Measurements from ENCODE around the gene CAPN13. TPM values are rescaled to one million over a fixed set of nuclear protein-coding genes. Genes with fewer than 3 reads are reported as not detected.

The CAPN13 gene
- total RNA-seq, 1 experiment from 2014 or later, result 5.7 TPM

DNA sequence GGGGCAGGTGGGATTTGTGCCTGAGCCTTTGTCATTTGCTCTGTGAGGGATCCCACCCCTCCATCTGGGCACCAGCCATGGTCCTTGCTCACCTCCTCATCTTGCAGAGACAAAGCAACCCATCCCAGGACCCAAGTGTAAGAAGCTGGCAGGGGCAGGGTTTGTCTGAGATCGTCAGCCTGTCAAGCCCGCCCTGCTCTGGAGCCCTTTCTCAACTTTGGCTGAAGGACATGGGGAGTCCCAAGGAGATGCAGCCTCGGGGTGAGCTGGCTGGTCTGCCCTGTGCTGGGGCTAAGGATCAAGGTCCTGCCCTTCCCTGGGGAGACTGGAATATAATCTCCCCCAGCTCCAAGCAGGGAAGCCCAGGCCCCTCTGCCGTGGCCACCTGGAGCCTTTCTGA lies 86.0 kb downstream of the CAPN13 start:
- H3K4me3 Mint-ChIP-seq, result no peak overlapping the region
- peak; percentile 10 for DNase-seq
- Histone ChIP-seq H3K23ac (ENCODE audit: insufficient read length, low read depth, low read length) (no peak overlapping the region), H3K4ac (ENCODE audit: low read depth, low read length) (no peak overlapping the region), H4K20me1 (ENCODE audit: control insufficient read depth, insufficient read depth, insufficient read length) (no peaks in the 10 kb centered on the region), H3K56ac (ENCODE audit: insufficient read length, low read depth, low read length) (no peak overlapping the region), H3K18ac (ENCODE audit: insufficient read length, low read depth, low read length) (no peak overlapping the region), H3K9ac (ENCODE audit: extremely low read depth, insufficient read length, low read length) (no peak overlapping the region), H2BK15ac (ENCODE audit: low read depth, low read length) (no peak overlapping the region), H3K79me2 (ENCODE audit: insufficient read depth, low read length) (no peaks in the 10 kb centered on the region), H3K27me3 (ENCODE audit: insufficient read depth, low read length) (no peaks in the 10 kb centered on the region), H2AFZ (ENCODE audit: low read length) (no peak overlapping the region), H4K8ac (replicated peaks; ENCODE audit: insufficient read length, low read depth, low read length) (no peak overlapping the region), H3K4me1 (ENCODE audit: insufficient read depth, low read length) (no peaks in the 10 kb centered on the region), H3K9me3 (ENCODE audit: control insufficient read depth, low read depth, low read length) (no peaks in the 10 kb centered on the region), H2AK5ac (ENCODE audit: insufficient read length, low read length) (no peak overlapping the region), H4K91ac (ENCODE audit: insufficient read length, low read depth, low read length) (no peak overlapping the region), H3K23me2 (ENCODE audit: insufficient read length, low read depth, low read length, poor library complexity, severe bottlenecking) (no peaks in the 10 kb centered on the region), H3T11ph (ENCODE audit: low read length) (no peak overlapping the region), H3K79me1 (ENCODE audit: insufficient read depth, low read depth, low read length, poor library complexity, severe bottlenecking) (no peaks in the 10 kb centered on the region), H2BK12ac (ENCODE audit: insufficient read length, low read depth, low read length) (no peak overlapping the region), H3K4me2 (ENCODE audit: insufficient read depth, insufficient read length, low read length) (no peak overlapping the region), H3K14ac (ENCODE audit: insufficient read depth, low read length) (no peak overlapping the region), H2BK20ac (ENCODE audit: low read depth, low read length, poor library complexity, severe bottlenecking) (no peak overlapping the region), H2BK5ac (ENCODE audit: insufficient read length, low read length) (no peak overlapping the region), H4K5ac (ENCODE audit: insufficient read length, low read depth, low read length) (no peak overlapping the region), H3K27ac (ENCODE audit: insufficient read length, low read depth, low read length) (no peak overlapping the region), H2BK120ac (ENCODE audit: low read depth, low read length, poor library complexity, severe bottlenecking) (no peak overlapping the region)
- H3K27ac Mint-ChIP-seq, result no peak overlapping the region
- H3K36me3 Mint-ChIP-seq (ENCODE audit: insufficient read depth in 1 of 3, low read depth in 3 of 3), result no peaks in the 10 kb centered on the region
- TF ChIP-seq, protein P1, sequence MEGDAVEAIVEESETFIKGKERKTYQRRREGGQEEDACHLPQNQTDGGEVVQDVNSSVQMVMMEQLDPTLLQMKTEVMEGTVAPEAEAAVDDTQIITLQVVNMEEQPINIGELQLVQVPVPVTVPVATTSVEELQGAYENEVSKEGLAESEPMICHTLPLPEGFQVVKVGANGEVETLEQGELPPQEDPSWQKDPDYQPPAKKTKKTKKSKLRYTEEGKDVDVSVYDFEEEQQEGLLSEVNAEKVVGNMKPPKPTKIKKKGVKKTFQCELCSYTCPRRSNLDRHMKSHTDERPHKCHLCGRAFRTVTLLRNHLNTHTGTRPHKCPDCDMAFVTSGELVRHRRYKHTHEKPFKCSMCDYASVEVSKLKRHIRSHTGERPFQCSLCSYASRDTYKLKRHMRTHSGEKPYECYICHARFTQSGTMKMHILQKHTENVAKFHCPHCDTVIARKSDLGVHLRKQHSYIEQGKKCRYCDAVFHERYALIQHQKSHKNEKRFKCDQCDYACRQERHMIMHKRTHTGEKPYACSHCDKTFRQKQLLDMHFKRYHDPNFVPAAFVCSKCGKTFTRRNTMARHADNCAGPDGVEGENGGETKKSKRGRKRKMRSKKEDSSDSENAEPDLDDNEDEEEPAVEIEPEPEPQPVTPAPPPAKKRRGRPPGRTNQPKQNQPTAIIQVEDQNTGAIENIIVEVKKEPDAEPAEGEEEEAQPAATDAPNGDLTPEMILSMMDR (conservative IDR thresholded peaks at IDR 0.05), result no peak
- no peaks in the 10 kb centered on the region for H3K4me1 Mint-ChIP-seq
- peaks cover 0 to 4% of the 10 kb centered on the region in 2 experiments; a peak in 3 of 5 replicates for H3K9me3 Mint-ChIP-seq
- WGBS (ENCODE audit: extremely low coverage, insufficient read length, low lambda C conversion rate), result no CpG with 5 or more reads among the region's 4 CpGs
- peaks cover 6% of the 10 kb centered on the region; the same call in 1 of the 2 replicates for H3K27me3 Mint-ChIP-seq (ENCODE audit: low read depth)
